Mesodermal cell (in vitro differentiated cells): ENCODE measurements around the gene INHBC.

ENCODE experiments used
- H3K27ac ChIP-seq: 2 replicates; pipeline ENCODE4 v1.7.0; 2013; ENCODE audit warnings: mild to moderate bottlenecking, low read depth, low read length, moderate library complexity; ENCODE audit not compliant: severe bottlenecking
- H3K36me3 ChIP-seq: 2 replicates; pipeline ENCODE4 v1.7.1; 2013; ENCODE audit warnings: mild to moderate bottlenecking, low read length, moderate library complexity; ENCODE audit not compliant: control insufficient read depth, insufficient read depth
- H3K4me1 ChIP-seq: one replicate; pipeline ENCODE4 v1.7.1; 2013; ENCODE audit warnings: mild to moderate bottlenecking, low read length; ENCODE audit not compliant: insufficient read depth, control insufficient read depth, poor library complexity, severe bottlenecking
- H3K4me3 ChIP-seq: 2 replicates; pipeline ENCODE4 v1.7.0; 2013; ENCODE audit warnings: low read length, control low read depth, mild to moderate bottlenecking; ENCODE audit not compliant: insufficient read depth, poor library complexity, severe bottlenecking; ENCODE audit errors: extremely low read depth
- H3K9me3 ChIP-seq: 2 replicates; pipeline ENCODE4 v1.7.1; 2013; ENCODE audit warnings: mild to moderate bottlenecking, low read length, moderate library complexity; ENCODE audit not compliant: control insufficient read depth
- WGBS, 2 experiments: methylation state at CpG; one replicate each; pipeline ENCODE4 v1.1.5; 2013; ENCODE audit warnings: missing lambda C conversion rate in 2 of 2; ENCODE audit not compliant: insufficient coverage in 2 of 2; 5-methylcytosine and 5-hydroxymethylcytosine counted together

Gene INHBC

DNA sequence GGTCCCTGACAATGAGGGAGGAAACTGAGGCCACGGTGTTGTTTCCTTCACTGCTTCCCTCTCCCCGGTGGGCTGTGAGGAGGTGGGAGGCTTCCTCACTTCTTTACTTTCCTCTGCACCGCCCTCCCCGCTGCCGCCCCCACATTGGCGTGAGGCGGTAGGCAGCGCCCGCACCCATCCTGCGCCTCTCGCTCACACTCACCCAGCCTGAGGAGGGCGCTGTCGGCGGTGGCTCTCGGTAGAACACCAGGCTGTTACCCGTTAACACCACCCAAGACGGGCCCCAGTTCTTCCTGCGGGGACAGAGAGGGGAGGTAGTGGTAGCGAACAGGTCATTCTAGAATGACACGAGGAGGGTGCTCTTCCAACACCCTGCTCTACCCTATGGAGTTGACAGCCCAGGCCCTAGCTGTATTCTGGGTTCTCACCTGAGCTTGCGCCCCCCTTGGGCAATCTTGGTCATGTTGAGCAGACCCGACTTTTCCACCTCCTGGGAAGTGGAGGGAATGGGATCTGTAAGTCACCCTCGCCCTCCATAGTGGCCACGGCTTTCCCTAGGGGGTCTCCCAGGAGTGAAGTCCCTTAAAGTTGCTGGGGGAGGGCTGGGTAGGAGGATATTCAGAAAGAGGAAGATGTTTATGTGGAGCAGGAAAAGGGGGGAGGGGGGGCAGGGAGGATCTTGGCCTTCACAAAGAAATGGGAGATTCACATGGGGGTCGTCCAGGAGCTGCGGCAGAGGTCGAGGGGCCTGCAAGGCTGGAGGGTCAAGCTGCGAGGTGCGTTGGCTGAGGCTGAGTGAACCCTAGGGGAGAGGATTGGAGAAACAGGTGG, 41.8 kb downstream of the INHBC start:
- Histone ChIP-seq H3K27ac (no peak overlapping the region), H3K9me3 (no peaks in the 10 kb centered on the region), H3K4me1 (peaks cover 32% of the 10 kb centered on the region), H3K4me3 (peak overlapping the region; percentile 30), H3K36me3 (no peaks in the 10 kb centered on the region)
- 43 to 59% methylated on average over 16 to 19 of the region's 29 CpGs for WGBS, 2 experiments

- peaks cover 34% of the 10 kb centered on the region for H3K4me1 ChIP-seq
- no peaks in the 10 kb centered on the region for H3K9me3 ChIP-seq
- H3K4me3 ChIP-seq, result no peak overlapping the region
- WGBS, 2 experiments, result 90 to 93% methylated on average over 7 to 11 of the region's 15 CpGs
- no peaks in the 10 kb centered on the region for H3K36me3 ChIP-seq
- H3K27ac ChIP-seq, result no peak overlapping the region
Measured at GRCh38 chr12:57476993-57477709, 42.6 kb downstream of the INHBC start.

GRCh38 chr12:57477710-57478681, 43.4 kb downstream of the INHBC start:
- WGBS, 2 experiments, result 80% methylated on average over 5 to 7 of the region's 12 CpGs
- peaks cover 35% of the 10 kb centered on the region for H3K4me1 ChIP-seq
- H3K4me3 ChIP-seq, result no peak overlapping the region
- no peaks in the 10 kb centered on the region for H3K36me3 ChIP-seq
- H3K27ac ChIP-seq, result no peak overlapping the region
- H3K9me3 ChIP-seq, result no peaks in the 10 kb centered on the region

- H3K4me3 ChIP-seq, result no peak overlapping the region
- no peak overlapping the region for H3K27ac ChIP-seq
- 90 to 94% methylated on average over 7 to 9 of the region's 10 CpGs for WGBS, 2 experiments
- H3K4me1 ChIP-seq, result peaks cover 40% of the 10 kb centered on the region
- no peaks in the 10 kb centered on the region for H3K36me3 ChIP-seq
- H3K9me3 ChIP-seq, result no peaks in the 10 kb centered on the region
Measured at GRCh38 chr12:57479043-57479375, 44.4 kb downstream of the INHBC start.

GRCh38 chr12:57479376-57480115, 45.0 kb downstream of the INHBC start, which contains the start of gene ARHGAP9:
ARHGAP9 (minus strand) TSS chr12:57479866; CDS start chr12:57479406, 460 bp downstream.
- Histone ChIP-seq H3K36me3 (no peaks in the 10 kb centered on the region), H3K4me3 (no peak within 1 kb of the TSS), H3K27ac (no peak within 1 kb of the TSS), H3K4me1 (peaks cover 40% of the 10 kb centered on the region), H3K9me3 (no peaks in the 10 kb centered on the region)
- WGBS, 2 experiments, result 87 to 100% methylated on average over 3 to 4 of the region's 6 CpGs

DNA sequence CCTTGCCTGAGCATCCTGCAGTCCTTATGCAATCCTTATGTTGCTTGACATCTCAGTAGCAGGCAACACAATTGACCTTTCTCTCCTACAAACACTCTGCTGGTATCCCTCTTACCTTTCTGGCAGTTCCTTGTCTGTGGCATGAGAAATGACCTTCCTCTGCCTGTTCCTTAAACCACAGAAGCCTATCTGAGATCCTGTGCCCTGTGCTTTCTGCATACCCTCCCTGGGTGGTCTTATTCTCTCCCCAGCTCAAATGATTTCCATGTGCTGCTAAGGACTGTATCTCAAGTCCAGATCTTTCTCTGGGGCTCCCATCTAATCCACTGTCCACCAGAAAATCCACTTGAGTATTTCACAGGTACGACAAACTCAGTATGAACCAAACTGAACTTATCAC, 47.1 kb downstream of the INHBC start:
- Histone ChIP-seq H3K4me1 (peaks cover 32% of the 10 kb centered on the region), H3K27ac (no peak overlapping the region), H3K9me3 (no peaks in the 10 kb centered on the region), H3K36me3 (no peaks in the 10 kb centered on the region), H3K4me3 (no peak overlapping the region)
- no CpG with 5 or more reads among the region's 1 CpG for WGBS, 2 experiments

DNA sequence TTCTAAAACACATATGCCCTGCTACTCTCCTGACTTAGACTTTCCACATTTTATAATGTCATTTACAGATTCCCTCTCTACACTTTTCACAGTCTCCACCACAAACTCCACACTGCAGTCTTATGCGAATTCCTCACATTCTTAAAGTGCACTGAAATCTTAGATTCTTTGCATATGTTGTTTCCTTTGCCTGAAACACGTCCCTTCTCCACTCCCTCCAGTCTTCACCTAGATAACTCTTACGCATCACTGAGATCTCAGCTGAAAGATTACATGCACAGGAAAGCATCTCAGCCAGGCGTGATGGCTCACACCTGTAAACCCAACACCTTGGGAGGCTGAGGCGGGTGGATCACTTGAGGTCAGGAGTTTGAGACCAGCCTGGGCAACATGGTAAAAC, 48.9 kb downstream of the INHBC start:
- 55 to 66% methylated on average over 3 to 4 of the region's 5 CpGs for WGBS, 2 experiments
- Histone ChIP-seq H3K4me3 (no peak overlapping the region), H3K27ac (no peak overlapping the region), H3K4me1 (peaks cover 17% of the 10 kb centered on the region), H3K9me3 (no peaks in the 10 kb centered on the region), H3K36me3 (no peaks in the 10 kb centered on the region)

DNA sequence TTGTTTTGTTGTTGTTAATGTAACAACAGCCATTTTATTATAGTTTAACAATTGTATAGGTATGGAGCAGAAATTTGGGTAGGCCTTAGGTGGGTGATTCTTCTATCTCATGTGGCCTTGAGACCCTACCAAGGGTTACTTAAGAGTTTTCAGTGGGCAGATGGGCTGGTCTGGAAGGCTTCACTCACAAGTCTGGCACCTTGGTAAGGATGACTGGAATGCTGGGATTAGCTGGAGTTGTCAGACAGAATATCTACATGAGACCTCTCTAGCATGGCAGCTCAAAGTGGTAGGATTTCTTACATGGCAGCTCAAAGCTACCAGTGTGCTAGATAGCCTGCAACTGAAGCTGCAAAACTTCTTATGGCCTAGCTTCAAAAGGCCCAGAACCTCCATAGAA, 51.1 kb downstream of the INHBC start:
- peaks cover 13% of the 10 kb centered on the region for H3K4me1 ChIP-seq

GRCh38 chr12:57487055-57487596, 52.5 kb downstream of the INHBC start:
- 90 to 96% methylated on average over 22 to 23 of the region's 27 CpGs for WGBS, 2 experiments
- no peak overlapping the region for H3K4me3 ChIP-seq
- peaks cover 32% of the 10 kb centered on the region for H3K36me3 ChIP-seq
- peaks cover 11% of the 10 kb centered on the region for H3K4me1 ChIP-seq
- no peaks in the 10 kb centered on the region for H3K9me3 ChIP-seq
- no peak overlapping the region for H3K27ac ChIP-seq

More for the DNA sequence above, 51.1 kb downstream of the INHBC start:
- peaks cover 20% of the 10 kb centered on the region for H3K36me3 ChIP-seq
- H3K9me3 ChIP-seq, result no peaks in the 10 kb centered on the region
- no peak overlapping the region for H3K4me3 ChIP-seq
- no peak overlapping the region for H3K27ac ChIP-seq
